Neutrophil (primary cell): ENCODE results near the gene GTF2I.
"Not testable (repeated sequence)": the region's sequence is repeated elsewhere in the genome, so short reads cannot be mapped to it uniquely, and the experiment has no call there.

ENCODE experiments used
- H3K27ac ChIP-seq: fragments of 200-600 bp; sonication (generic); 2 replicates; pipeline ENCODE4 v1.5.1; 2016; ENCODE audit warnings: mild to moderate bottlenecking, moderate library complexity
- H3K27me3 ChIP-seq: fragments of 200-600 bp; sonication (generic); 2 replicates; pipeline ENCODE4 v1.6.0; 2016; ENCODE audit warnings: mild to moderate bottlenecking
- H3K36me3 ChIP-seq: fragments of 200-600 bp; sonication (generic); 2 replicates; pipeline ENCODE4 v1.5.1; 2017
- H3K4me1 ChIP-seq, 2 experiments: fragments of 200-600 bp in 1 of 2; sonication (generic) in 1 of 2; 1 replicate in 1 of 2; 2 replicates in 1 of 2; pipeline versions ENCODE4 v1.5.1 to v1.6.1; 2013 to 2016; ENCODE audit warnings: low read depth in 1 of 2, low read length in 1 of 2, mild to moderate bottlenecking in 1 of 2, moderate library complexity in 1 of 2; ENCODE audit not compliant: control insufficient read depth in 1 of 2, insufficient read depth in 1 of 2
- H3K4me3 ChIP-seq, 2 experiments: fragments of 200-600 bp in 1 of 2; sonication (generic) in 1 of 2; 1 replicate in 1 of 2; 2 replicates in 1 of 2; pipeline ENCODE4 v1.5.1; 2013 to 2016; ENCODE audit warnings: low read depth in 1 of 2, low read length in 1 of 2, mild to moderate bottlenecking in 1 of 2, moderate library complexity in 1 of 2
- H3K9me3 ChIP-seq: fragments of 200-600 bp; sonication (generic); 2 replicates; pipeline ENCODE4 v1.5.1; 2016
- CTCF ChIP-seq: fragments of 200-600 bp; sonication (generic); IDR thresholded peaks from 2 replicates; pipeline ENCODE4 v1.5.1; 2016; ENCODE audit warnings: antibody characterized with exemption

GTF2I gene

GRCh38 chr7:74788369-74789150, 131.0 kb downstream of the GTF2I start:
- Histone ChIP-seq H3K36me3 (peaks cover 20% of the 10 kb centered on the region), H3K27ac (peak overlapping the region; percentile 54)
- not testable (repeated sequence) for H3K27me3 ChIP-seq, H3K4me1 ChIP-seq, H3K4me3 ChIP-seq, H3K9me3 ChIP-seq
- TF ChIP-seq CTCF = peak; percentile 52

GRCh38 chr7:74789200-74789736, 131.8 kb downstream of the GTF2I start:
- H3K9me3 ChIP-seq, H3K27ac ChIP-seq, H3K4me1 ChIP-seq, H3K27me3 ChIP-seq, H3K4me3 ChIP-seq: not testable (repeated sequence)
- H3K36me3 ChIP-seq = peaks cover 14% of the 10 kb centered on the region

- not testable (repeated sequence) for H3K4me1 ChIP-seq, H3K9me3 ChIP-seq, H3K36me3 ChIP-seq, H3K27me3 ChIP-seq, H3K4me3 ChIP-seq, H3K27ac ChIP-seq
These were observed 140.5 kb downstream of the GTF2I start for GRCh38 chr7:74797848-74798622.

- not testable (repeated sequence) for H3K4me3 ChIP-seq, H3K4me1 ChIP-seq, H3K36me3 ChIP-seq, H3K27me3 ChIP-seq, H3K9me3 ChIP-seq, H3K27ac ChIP-seq
These were observed 141.1 kb downstream of the GTF2I start for GRCh38 chr7:74798644-74799043.
